Fibroblast of villous mesenchyme (primary cell): ENCODE measurements around the gene APOH. TPM values are rescaled to one million over a fixed set of nuclear protein-coding genes. Genes with fewer than 3 reads are reported as not detected.

ENCODE experiments used
- DNase-seq: peaks from one replicate; pipeline ENCODE4 v3.0.0-alpha.2; 2010; ENCODE audit warnings: low read depth
- H3K4me3 ChIP-seq: 2 replicates; pipeline ENCODE4 v1.5.1; 2011; ENCODE audit warnings: low read depth, mild to moderate bottlenecking, low read length
- CTCF ChIP-seq: IDR thresholded peaks from 2 replicates; pipeline ENCODE4 v1.5.1; 2012; ENCODE audit warnings: low read depth, mild to moderate bottlenecking, low read length; ENCODE audit not compliant: insufficient read depth
- total RNA-seq: library from RNA; depleted of rRNA; stranded (reverse); fragments of >200 nt; gene quantifications from 2 replicates; pipeline ENCODE4 v1.2.3, GENCODE V29; 2012

Gene APOH
- total RNA-seq, 1 donor = not detected

- no peak for TF ChIP-seq CTCF
- no peak for DNase-seq
- no peak overlapping the region for H3K4me3 ChIP-seq
Measured at GRCh38 chr17:66198242-66198641, 31.0 kb downstream of the APOH start.

- peak overlapping the region; percentile 67 for H3K4me3 ChIP-seq
- no peak for DNase-seq
- TF ChIP-seq CTCF = no peak
Measured at GRCh38 chr17:66192378-66192687, 36.9 kb downstream of the APOH start.

- no peak for TF ChIP-seq CTCF
- peak within 1 kb of the TSS; percentile 67 for H3K4me3 ChIP-seq
- DNase-seq = peak; percentile 74
Measured at GRCh38 chr17:66191593-66192377, 37.4 kb downstream of the APOH start, which contains the start of gene CEP112. Gene CEP112 (minus strand): TSS chr17:66192133.

GRCh38 chr17:66190738-66191592, 38.2 kb downstream of the APOH start:
- no peak for TF ChIP-seq CTCF
- peak; percentile 47 for DNase-seq
- peak overlapping the region; percentile 67 for H3K4me3 ChIP-seq

- no peak for DNase-seq
- no peak overlapping the region for H3K4me3 ChIP-seq
- no peak for TF ChIP-seq CTCF
Measured at GRCh38 chr17:66187718-66188117, 41.5 kb downstream of the APOH start.

- TF ChIP-seq CTCF = no peak
- DNase-seq = no peak
- H3K4me3 ChIP-seq = no peak overlapping the region
Measured at GRCh38 chr17:66185862-66186261, 43.4 kb downstream of the APOH start.
